ENCODE measurements around the gene PPP1R12A.
"Not testable (repeated sequence)": the region's sequence is repeated elsewhere in the genome, so short reads cannot be mapped to it uniquely, and the experiment has no call there.

Gene PPP1R12A

DNA sequence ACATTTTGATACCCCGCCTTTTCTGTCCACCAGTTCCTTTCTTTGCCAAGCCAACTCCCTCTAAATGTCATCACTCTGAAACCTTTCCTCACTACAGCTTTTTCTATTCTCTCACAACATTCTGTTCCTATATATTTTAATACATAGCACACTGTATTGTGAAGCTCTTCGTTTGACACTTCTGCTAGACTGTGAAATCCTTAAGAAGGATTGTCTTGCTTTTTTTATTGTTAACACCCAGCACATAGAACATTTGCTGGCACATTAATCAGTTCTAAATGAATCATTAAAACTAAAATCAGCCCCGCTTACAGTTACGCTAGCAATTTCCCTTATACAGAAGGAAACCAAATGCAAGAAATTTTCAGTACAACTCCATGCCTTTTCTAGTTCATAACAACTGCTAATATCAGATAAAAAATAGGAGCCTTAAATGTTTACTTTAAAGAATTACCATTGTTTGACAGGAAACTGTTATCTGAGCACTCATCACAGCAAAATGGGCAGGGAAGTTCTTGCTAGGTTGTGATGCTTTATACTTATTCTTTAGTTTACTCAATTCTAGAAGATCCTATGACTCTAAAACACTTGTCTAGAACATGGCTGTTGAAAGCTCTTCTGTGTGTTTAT lies 93.5 kb downstream of the PPP1R12A start:
- no peak for DNase-seq

DNA sequence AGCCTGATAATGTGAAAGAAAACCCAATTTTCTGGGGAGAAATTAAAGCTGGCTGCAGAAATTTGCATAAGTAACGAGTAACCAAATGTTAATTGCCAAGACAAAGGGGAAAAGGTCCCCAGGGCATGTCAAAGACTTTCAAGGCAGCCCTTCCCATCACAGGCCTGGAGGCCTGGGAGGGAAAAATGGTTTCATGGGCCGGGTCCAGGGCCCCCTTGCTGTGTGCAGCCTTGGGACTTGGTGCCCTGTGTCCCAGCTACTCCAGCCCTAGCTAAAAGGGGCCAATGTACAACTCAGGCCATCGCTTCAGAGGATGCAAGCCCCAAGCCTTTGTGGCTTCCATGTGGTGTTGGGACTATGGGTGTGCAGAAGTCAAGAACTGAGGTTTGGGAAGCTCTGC lies 96.5 kb downstream of the PPP1R12A start:
- DNase-seq: no peak

DNA sequence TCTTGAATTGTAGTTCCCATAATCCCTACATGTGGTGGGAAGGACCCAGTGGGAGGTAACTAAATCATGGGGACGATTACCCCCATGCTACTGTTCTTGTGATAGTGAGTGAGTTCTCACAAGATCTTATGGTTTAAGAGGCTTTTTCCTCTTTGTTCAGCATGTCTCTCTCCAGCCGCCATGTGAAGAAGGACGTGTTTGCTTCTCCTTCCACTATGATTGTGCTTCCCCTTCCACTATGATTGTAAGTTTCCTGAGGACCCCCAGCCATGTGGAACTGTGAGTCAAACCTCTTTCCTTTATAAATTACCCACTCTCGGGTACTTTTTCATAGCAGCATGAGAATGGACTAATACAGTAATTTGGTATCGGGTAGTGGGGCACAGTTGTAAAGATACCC lies 97.3 kb downstream of the PPP1R12A start:
- no peak for DNase-seq

DNA sequence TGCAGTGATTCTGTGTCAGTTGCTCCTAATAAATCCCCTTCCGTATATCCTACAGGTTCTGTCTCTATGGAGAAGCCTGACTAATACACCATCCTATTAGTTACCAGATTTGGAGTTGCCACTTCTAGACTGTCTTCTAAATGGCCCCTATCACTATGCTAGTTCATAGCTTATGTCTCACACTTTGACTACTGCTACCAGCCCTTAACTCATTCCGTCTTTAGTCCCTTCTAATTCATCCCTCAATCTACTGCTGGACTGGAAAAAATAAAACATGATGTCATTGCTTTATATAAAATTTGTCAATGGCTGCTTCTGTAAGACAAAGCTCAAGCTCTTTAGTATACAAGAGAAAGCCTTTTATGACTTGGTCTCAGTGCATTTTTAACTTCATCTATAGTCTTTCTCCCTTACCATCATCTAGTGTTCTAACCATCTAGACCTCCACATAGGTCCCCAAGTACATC lies 99.5 kb downstream of the PPP1R12A start:
- DNase-seq: no peak

DNA sequence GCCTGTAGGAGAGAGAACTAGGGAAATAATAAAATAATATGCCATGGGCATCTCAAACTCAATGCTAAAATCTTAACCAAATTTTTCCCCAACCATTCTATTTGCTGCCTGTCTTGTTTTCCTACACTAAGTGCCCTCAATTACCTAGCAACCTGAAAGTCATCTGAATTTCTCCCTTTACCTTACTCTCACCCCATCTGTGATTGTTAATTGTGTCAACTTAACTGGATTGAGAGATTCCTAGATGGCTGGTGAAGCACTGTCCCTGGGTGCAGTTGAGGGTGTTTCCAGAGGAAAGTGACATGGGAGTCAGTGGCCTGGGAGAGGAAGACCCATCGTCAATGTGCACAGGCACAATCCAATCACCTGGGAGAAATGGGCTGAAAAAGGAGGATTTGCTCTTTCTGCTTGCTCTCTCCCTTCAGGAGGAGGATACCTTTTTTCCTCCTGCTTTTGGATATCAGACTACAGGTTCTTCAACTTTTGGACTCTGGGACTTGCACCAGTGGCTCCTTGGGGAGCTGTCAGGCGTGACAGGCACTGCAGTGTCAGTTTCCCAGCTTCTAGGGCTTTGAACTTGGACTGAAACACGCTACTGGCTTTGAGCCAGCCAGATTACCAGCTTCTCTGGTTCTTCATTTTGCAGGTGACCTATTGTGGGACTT lies 100.1 kb downstream of the PPP1R12A start:
- DNase-seq: peak; percentile 33

DNA sequence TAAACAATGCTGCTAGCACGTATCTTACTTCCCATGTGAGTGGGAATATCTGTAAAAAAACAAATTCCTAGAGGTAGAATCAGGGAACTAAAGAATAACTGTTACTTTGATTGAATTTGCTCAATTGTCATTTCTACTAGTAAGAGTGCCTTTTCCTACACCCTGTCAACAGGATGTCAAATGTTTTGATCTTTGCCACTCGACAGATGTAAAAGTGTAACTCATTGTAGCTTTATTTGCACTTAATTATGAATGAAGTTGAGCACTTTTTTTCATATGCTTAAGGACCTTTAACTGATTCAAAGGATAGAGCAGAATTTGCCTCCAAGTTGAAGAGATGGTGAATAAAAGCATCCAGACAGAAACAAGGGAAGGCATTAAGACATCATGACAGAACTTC lies 104.5 kb downstream of the PPP1R12A start:
- DNase-seq: no peak

DNA sequence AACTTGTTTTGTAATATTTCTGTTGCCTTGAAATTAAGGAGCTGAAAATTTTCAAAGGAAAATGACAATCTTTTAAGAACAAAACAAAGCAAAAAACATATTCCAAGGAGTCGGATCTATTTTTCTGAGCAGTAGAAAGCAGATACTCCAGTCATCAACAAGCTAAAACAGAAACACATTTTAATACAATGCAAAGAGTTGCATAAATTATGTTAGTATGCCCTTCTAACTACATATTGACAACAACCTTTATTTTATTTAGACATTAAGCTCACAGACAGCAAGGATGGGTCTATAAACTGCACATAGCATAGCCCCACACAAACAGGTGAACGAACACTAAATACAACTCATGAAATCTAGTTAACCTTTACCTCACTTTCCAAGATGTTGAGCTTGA lies 106.0 kb downstream of the PPP1R12A start:
- DNase-seq: no peak

DNA sequence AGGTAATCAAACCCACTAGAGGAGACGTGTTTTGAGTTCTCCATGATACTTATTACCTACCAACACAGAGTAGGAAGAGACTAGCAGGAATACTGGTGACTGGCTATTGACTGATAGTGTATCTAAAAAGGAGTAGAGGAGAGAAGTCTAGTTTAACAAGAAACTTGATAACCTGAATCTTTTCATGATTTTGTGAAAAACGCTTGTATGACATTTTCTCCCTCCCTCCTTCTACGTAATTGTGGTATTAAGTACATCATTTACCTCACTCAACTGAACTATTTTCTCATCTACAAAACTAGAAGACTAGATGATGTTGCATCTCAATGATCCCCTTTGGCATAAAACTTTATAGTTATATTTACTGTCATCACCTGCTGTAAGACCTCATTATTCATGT lies 107.4 kb downstream of the PPP1R12A start:
- DNase-seq: no peak

DNA sequence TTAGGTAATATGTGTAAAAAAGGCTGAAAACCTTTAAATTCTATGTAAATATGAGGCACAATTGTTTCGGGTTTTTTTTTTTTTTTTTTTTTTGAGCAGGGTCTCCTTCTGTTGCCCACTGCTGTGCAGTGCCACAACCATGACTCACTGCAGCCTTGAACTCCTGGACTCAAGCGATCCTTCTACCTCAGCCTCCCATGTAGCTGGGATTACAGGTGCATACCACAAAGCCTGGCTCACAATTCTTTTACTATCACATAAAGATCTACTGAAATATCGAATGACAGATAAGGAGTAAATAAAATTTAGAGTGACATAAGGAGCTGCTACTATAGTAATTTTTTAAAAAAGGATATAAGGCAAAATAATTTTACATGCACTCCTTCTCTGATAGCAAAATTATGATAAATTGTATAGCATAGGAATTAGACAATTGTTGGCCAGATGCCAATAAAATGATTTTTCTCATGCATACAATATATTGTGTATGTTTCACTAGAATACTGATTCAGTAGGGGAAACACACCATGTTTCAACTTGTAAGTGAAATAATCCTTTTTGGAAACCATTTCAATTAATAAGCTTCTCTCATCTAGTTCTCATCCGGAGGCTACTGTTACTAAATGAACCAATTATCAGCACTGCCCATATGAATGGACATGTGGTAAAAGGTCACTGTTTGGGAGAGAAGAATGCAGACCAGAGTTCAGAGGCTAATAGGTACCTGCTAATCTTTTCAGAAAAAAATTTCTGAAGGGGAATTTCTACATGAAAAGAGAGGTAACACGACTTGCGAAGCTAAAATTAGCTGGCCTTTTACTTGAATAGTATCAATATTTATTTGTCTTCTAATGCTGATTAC lies 108.4 kb downstream of the PPP1R12A start:
- no peak for DNase-seq

DNA sequence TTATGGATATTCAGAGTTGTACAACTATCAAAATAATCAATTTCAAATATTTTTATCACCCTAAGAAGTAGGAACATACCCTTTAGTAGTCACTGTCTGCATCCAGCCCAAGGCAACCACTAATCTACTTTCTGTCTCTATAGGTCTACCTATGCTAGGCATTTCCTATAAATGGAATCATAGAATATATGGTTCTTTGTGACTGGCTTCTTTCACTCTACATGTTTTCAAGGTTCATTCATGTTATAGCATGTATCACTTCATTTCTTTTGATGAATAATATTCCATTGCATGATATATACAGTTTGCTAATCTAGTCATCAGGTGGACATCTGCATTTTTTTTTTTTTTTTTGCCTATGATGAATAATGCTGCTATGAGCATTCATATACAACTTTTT lies 112.4 kb downstream of the PPP1R12A start:
- DNase-seq: no peak

DNA sequence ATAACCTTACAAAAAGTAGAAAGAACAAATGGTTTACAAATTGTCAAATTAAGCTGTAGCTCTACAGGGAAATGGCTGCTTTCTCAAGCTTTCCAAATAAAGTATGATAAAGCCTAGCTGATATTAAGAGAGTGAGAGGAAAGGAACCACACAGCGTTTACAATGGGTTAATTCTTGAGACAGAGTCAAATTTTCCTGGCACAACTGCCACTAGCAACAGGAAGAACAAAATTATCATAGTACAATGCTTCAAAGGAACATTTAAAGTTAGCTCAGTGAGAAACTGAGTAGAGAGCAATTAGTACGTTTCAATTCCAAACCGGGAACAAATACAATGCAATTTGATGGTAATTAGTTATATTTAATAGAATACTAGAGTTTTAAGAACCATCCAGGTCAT lies 116.0 kb downstream of the PPP1R12A start:
- no peak for DNase-seq

DNA sequence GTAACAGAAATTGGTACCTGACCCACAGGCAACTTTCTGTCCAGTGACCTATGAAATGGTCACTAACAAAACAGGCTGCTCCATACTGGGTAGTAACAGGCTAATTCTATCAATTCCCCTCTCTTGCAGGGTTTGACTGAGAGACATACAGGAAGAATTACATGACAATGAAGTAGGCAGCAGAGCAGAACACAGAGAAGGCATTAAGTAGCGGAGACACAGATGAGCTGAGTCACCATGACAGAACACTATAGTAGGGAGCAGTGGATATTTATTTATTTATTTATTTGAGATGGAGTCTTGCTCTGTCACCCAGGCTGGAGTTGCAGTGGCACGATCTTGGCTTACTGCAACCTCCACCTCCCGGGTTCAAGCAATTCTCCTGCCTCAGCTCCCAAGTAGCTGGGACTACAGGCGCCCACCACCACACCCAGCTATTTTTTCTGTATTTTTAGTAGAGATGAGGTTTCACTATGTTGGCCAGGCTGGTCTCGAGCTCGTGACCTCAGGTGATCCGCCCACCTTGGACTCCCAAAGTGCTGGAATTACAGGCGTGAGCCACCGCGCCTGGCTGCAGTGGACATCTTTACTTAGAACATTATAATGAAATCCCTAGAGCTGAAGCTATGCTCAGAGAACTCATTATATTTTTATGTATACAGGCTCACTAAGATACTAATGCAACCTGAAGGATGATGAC lies 150.4 kb downstream of the PPP1R12A start:
- DNase-seq: not testable (repeated sequence)

DNA sequence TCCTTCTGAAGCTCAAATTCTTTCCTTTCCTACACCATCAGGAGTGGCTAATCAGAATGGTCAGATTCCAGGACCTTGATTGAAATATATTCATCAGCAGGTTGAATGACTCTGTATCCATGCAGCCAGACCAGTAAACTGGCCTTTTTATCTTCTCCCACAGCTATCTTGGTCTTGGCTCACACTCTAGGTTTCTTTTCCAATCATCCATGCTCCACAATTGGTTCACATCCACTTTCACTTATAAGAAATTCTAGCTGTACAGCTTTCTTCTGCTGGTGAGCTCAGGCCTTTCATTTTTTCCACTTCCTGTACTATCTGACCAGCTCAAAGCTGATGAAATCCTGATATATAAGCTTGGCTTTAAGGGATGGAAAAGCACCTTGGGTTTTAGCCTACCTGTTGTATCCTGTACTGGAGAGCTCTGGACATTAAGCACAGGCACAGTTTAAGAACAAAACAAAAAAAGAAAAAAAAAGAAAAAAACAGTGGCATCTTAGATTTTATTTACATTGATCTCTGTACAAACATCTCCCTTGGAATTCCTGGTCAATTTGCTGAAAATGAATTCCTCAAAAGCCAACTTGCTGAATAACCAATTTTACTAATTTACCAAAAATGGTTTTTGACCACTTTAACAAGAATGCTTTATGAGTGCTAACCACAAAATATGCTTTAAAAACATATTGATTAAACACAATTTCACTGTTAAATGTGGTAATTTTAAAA lies 152.6 kb downstream of the PPP1R12A start:
- no peak for DNase-seq

DNA sequence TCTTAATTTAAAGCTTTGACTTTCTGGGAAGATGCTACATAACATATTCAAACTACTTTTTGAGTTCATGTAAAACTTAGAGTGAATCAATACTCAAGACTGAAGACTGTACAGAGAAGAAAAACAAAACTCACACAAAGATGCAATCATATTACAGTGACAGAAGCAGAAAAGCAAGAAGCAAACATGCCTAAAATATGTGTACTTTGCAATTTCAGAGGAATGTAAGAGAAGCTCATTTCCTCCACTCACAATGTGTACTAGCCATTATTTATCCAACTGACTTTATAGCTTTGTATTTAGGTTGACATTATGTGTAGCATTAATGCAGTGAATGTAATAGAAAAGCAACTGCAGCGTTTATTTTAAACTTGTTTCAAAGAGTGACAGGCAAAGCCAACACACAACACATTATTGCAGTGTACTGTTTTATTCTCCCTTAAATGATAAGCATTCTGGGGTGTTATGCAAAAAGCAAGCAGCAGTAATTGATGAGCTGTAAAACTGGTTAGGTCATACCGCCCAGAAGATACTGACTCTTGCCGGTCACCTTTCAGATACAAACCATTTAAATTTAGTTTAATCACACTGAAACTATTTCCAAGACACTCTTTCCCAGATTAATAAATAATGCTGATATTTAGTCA lies 156.0 kb downstream of the PPP1R12A start:
- DNase-seq: no peak

DNA sequence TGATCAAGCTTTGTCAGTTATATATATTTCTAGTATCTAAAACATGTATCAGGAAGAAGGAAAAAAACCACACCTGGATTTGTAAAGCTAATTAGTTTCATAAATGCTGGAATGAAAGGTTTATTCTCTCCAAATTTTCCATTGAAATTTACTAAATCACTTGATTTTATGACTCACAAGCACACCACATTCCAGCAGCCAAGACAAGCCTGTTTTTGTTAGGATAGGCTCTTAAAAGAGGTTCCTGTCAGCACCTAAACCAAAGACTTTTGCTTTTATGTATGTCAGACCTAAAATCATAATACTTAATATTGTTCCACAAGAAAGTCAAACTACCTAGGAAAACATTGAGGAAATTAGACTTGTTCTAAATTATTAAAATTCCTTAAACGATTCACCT lies 158.8 kb downstream of the PPP1R12A start:
- DNase-seq: no peak

DNA sequence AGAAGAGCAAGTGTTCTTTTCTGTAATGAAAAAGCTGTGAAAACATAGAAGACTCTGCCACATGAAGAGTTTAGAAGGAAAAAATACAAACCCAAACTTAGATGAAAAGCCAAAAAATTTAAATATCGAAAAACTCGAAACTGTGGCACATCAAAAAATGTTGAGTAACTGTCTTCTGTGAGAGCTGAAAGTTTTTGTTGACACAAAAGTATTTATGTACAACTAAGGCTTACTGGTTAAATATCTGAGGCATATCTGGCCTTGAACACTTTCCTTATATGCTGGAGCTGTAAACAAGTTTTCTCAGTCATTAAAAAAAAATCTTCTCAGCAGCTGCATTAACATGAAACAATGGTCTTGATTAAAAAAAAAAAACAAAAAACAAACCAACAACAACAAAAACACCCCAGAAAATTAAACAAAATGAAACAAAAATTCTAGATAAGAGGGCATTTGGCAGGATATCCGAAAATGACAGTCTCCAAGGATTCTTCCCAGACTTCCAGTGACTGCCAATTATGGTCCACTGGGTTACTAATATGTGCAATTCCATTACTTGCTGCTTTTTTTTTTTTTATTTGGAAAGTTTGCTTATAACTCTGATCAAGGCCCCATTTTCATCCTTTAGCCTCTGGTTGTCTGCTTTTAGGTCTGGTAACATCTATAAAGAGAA lies 159.4 kb downstream of the PPP1R12A start:
- no peak for DNase-seq

DNA sequence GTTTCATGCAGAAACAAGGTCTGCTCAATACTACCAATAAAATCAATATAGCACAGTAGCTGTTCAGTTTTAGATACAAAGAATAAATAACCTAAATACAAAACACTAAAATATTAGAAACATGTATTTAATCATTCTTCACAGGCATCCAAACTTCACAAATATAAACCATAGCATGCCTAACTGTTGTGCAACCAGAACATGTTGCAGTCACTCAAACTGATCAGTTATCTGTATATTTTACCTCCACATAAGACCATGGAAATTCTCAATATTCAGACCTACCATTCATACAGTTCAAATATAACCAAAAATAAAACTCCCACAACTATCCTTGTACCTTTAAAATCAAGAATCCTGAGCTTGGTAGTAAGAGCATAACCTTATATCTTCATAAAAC lies 161.0 kb downstream of the PPP1R12A start:
- no peak for DNase-seq

DNA sequence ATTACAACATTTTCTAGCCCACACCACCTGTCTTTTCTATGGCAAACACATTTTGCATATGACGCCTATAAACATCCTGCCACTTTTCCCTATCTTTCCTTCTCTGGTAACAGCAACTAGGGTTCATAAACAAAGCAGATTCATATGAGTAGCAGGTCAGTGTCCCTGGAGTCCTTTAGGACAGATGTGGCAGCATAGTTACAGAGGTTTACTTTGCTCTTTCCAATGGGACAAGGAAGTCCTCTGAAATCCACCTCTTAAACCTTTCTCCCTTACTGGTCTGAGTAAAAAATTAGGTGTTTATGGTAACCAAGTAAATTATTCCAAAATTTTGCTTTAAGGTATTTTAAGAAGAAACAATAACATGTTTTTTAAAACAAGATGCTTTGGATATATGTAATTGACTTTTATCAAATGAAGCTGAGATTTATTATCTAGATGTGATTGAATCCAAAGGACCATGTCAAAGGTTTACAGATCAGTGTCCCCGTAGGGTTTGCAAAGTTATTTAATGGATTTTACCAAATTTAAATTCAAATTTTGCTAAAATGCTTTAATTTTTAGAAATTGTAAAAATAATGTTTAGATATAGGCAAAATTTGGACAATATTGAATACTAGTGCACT lies 164.9 kb downstream of the PPP1R12A start:
- DNase-seq: no peak

DNA sequence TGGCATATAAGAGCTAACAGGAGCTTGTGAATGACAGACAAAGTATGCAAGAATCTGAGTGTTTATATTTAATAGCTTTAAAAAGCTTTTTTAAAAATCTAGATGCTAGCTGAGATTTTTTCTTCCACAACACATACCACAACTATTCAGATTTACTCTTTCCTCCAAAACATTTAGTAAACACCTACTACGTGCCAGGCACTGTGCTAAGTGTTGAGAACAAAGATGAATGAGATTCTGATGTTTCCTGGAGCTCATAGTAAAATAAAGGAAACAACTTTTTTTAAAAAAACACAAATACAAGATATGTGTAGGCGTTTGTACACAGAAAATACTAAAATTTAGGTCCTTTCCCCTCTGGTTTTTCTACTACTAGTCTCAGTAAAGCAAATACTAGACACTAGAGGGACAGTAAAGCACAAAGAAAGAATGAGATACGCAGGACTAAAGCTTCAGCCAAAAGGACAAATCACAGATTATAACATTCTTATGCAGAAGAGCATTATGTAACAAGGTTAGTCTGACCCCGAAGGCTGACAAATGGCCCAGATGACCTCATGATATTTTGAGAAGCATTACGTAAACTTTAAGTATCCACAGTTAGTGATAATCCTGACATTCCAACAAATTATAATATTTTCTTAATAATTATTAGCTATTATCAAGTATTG lies 165.6 kb downstream of the PPP1R12A start:
- no peak for DNase-seq

DNA sequence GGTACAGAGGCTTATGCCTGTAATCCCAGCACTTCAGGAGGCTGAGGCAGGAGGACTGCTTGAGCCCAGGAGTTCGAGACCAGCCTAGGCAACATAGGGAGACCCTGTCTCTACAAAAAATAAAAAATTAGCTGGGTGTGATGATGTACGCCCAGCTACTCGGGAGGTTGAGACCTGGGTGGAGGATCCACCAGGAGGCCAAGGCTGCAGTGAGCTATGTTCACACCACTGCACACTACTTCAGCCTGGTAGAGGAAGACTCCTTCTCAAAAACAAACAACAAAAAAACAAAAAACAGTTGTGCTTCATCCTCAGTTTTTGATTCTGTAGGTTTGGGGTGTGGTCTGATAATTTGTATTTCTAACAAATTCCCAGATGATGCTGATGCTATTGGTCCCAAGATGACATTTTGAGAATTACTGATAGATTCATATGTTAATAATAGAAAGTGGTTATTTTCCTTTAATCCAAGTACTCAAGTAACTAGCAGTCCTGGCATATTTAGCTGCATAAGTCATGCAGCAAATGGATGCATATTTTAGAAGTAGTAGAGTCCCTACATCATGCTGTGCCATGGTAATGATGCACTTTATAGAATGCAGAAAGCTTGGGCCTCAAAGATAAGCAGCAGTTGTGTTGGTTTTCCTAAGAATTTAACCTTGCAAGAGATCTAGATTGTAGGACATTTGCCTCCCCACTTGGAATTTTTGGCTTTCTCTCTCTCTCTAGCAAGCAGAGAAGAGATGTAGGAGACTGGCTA lies 168.0 kb downstream of the PPP1R12A start:
- DNase-seq: no peak

Data from NCI-H345 (cell line).